HG03342 (cell line): ENCODE data around the gene IL15.
"Not testable (repeated sequence)": the region's sequence is repeated elsewhere in the genome, so short reads cannot be mapped to it uniquely, and the experiment has no call there.

Experiments
- ATAC-seq: cut with Tn5 transposase; IDR thresholded peaks from one replicate; pipeline ENCODE4 v1.9.1; 2021; ENCODE audit warnings: mild to moderate bottlenecking, moderate library complexity; ENCODE audit not compliant: unreplicated experiment

IL15 gene

GRCh38 chr4:141692081-141692480 lies 55.7 kb downstream of the IL15 start:
- no peak for ATAC-seq

DNA sequence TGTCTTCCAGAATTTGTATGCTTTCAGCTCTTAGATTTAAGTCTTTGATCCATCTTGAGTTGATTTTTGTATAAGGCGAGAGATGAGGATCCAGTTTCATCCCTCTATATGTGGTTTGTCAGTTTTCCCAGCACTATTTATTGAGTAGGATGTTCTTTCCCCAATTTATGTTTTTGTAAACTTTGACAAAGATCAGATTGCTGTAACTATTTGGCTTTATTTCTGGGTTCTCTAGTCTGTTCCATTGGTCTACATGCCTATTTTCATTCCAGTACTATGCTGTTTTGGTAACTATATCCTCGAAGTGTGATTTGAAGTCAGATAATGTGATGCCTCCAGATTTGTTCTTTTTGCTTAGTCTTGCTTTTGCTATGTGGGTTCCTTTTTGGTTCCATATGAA lies 60.7 kb downstream of the IL15 start:
- no peak for ATAC-seq

GRCh38 chr4:141702472-141703182 lies 66.2 kb downstream of the IL15 start:
- ATAC-seq = no peak

DNA sequence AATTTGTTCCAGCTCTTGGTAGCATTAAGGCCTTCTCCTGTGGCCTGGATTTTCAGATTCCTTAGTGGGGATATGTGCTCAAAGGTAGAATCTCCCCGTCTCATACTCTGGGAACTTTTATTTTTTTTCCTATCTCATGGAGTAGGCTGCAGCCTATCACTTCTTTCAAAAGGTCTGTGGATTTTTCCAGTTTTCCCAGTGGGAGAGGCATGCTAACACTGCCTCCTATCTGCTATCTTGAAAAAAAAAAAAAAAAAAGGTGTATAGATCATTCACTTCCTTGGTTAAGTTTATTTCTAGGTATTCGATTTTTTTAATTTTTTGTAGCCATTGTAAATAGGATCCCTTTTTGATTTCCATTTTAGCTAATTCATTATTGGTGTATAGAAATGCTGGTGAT lies 67.1 kb downstream of the IL15 start:
- no peak for ATAC-seq

- ATAC-seq = peak; percentile 76
These were observed 68.8 kb downstream of the IL15 start for GRCh38 chr4:141705048-141705746.

DNA sequence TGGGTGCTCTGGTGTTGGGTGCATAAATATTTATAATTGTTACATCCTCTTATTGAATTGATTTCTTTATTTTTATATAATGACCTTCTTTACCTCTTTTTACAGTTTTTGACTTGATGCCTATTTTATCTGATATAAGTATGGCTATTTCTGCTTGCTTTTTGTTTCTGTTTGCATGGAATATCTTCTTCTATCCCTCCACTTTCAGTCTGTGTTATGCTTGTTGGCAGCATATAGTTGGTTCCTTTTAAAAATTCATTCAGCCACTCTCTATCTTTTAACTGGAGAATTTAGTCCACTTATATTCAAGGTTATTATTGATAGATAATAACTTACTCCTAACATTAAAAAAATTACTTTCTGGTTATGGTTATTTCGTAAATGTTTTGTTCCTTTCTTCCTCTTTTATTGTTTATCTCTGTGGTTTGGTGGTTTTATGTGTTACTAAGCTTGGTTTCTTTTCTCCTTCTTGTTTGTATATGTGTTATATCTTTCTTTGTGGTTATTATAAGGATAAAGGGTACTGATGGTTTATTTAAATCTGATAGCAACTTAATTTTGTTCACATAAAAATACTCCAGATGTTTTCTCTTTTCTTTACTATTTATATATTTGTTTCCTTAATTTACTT lies 69.5 kb downstream of the IL15 start:
- ATAC-seq = peak; percentile 71

- no peak for ATAC-seq
These were observed 70.1 kb downstream of the IL15 start for GRCh38 chr4:141706445-141706844.

DNA sequence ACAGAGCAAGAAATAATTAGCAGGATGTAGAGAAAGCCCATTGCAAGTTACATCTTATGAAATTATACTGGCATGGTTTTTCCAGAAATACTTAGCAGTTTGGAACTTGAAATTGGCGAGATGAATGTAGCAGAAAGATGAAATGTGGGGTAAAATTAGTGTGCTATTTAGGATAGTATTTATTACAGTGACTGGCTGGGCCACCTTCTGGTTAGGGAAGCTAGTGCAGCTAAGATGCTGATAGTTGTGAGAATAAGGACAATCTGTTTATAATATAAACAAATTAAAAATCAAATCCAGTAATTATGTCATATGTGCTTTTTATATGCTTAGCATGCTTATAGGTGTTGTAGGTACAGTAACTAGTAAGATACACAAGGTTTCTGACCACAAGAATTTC lies 74.8 kb downstream of the IL15 start:
- peak; percentile 69 for ATAC-seq

- no peak for ATAC-seq
These were observed 76.8 kb downstream of the IL15 start for GRCh38 chr4:141713185-141713584.

GRCh38 chr4:141713771-141714445 lies 77.5 kb downstream of the IL15 start:
- ATAC-seq = no peak

DNA sequence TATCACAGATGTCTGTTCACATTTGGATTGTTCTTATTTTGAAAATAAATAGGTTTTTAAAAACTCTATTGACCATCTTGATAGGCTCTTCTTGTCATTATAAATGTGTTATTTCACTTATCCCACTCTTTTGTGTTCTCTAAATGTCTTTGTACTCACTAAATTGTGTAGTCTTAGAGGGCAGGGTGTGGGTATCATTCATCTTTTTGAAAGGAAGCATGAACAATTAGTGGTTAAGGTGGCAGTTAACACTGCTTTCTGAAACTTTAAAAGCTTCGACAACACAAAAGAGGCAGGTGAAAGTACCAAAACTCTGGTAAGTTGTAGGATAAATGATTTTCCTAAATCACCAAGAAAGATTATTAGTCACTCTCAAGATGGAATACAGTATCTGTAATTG lies 83.2 kb downstream of the IL15 start:
- no peak for ATAC-seq

DNA sequence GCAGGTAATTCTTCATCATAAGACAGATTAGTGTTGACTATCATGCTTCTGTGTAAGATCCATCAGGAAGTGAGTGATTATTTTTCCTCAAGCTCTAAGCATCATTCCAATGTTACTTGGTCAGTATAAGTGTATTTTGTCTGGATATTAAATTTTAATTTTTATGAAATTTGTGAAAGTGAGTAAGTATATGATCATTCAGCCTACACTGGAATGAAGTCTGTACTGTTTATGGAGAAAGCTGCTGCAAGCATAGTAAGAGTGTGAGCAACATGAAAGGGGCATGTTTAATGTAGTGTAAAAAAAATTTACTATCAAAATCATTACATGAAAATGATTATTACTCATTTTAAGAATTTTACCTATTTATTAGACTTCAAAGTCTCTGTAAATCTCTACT lies 84.8 kb downstream of the IL15 start:
- no peak for ATAC-seq

- no peak for ATAC-seq
These were observed 88.3 kb downstream of the IL15 start for GRCh38 chr4:141724646-141725045.

DNA sequence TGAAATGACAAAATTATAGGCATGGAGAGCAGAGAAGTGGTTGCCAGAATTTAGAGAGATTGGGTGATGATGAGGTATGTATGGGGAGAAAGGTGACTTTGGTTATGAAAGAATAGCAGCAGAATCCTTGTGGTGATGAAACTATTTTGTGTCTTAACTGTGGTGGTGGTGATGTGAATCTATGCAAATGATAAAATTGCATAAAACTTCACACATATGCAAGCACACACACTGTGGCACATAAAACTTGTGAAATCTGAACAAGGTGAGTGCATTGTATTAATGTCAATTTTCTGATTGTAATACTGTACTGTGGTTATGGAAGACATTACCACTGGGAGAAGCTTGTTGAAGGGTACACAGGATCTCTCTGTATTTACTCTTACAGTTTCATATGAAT lies 91.0 kb downstream of the IL15 start:
- no peak for ATAC-seq

- ATAC-seq = no peak
These were observed 94.4 kb downstream of the IL15 start for GRCh38 chr4:141730805-141731204.

DNA sequence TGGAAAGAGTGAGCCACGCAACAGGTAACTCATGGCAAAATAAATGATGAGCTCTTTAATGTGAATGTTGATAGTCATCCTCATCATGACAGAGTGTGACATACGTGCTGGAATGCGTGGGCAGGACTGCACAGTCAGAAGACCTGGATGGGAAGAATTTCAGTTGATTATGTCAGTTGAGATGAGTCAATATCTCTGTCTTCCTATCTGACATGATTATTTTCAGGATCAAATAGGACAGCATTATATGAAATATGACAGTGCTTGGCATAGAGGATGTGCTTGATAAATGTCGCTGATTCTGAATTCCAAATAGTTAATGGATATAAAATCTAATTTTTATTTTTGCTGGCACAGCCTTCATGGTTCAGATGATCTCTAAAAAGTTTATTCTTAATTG lies 95.1 kb downstream of the IL15 start:
- no peak for ATAC-seq

GRCh38 chr4:141739636-141740035 lies 103.3 kb downstream of the IL15 start:
- no peak for ATAC-seq

DNA sequence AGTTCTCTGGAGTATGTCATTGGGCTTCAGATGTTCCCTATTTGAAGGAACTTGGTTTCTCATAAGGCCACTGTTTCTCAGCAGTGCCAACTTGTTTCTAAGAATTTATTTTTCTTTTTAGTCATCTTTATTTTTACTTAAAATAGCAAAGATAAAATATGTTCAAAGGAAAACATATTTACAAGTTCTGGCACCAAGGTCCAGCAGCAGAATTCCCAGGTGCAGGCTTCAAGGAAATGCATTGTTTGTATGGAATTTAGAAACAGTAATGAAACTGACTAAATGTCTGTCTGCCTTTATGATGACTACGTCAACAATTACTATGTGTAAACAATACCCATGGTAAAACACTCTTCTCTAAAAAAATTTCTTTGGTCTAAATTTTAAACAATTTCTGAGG lies 109.6 kb downstream of the IL15 start:
- ATAC-seq = no peak

- ATAC-seq = not testable (repeated sequence)
These were observed 115.4 kb downstream of the IL15 start for GRCh38 chr4:141751806-141752205.

DNA sequence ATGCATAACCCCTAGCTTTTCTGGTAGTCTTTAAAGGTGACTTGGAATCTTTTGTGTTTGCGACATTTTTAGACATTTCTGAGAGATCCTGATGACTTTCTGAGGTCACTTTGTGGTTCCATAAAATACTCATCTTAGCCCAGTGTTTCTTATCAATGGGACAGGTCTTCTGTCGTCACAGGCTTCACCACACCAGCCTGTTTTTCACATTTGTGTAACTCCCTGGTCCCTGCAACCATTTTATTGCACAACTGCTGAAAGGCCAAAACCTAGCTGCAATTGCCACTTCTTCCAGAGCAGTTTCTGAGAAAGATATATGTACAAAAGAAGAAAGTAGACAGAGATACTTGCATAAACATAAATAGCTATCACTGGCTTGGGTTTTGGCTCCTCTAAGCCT lies 120.9 kb downstream of the IL15 start:
- no peak for ATAC-seq

- ATAC-seq = no peak
These were observed 123.5 kb downstream of the IL15 start for GRCh38 chr4:141759796-141760425.
